ENCODE results near the gene KRTAP16-1.

The KRTAP16-1 gene

DNA sequence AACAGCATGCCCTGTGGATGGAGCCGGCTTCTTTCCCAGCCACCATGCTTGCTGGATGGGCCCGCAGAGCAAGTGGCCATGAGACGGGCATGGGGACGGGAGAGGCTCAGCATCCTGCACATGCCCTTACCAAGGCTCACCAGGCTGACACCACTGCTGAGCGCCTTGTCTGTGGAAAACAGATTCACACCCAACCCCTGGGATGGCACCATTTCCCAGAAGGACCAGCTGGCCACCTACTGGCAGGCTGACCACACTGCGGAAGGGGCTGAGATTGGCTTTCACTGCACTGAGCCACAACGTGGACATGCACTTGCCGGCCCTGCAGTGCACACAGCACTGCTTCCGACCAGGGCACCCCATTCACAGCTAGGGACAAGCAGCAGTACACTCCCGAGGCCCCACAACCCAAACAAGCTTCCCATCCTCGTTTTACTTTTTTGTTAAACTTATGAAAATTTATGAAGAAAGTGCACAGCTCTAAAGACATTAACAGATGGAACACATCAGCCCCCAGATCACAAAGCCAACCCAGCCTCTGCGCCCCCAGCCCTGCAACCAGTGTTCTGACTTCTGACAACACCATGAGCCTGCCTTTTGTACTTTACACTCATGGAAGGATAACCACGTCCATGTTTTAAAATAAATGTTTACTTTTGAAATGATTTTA lies 20.3 kb upstream of the KRTAP16-1 start:
- DNase-seq (ENCODE audit: low read depth in 2 of 2) = peak; percentile 16 to 20

DNA sequence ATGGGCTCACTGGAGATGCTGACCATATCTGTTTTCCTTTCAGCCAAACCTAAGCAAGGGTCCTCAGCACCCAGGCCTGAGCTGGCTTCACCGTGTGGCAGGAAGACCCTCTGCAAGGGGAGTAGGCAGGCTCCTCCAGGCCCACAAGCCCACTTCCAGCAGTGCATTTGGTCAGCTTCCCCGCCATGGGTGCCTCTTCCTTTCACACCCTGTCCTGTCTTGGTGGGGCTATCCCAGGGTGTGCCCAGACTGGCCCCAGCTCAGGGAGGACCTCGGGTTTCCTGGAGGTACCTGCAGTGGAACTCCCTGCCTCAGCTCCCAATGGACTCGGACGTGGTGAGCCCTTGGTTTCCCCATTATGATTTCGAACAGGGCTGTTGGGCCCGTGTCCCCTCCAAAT lies 19.1 kb upstream of the KRTAP16-1 start:
- no peak for DNase-seq (ENCODE audit: low read depth in 2 of 2)

DNA sequence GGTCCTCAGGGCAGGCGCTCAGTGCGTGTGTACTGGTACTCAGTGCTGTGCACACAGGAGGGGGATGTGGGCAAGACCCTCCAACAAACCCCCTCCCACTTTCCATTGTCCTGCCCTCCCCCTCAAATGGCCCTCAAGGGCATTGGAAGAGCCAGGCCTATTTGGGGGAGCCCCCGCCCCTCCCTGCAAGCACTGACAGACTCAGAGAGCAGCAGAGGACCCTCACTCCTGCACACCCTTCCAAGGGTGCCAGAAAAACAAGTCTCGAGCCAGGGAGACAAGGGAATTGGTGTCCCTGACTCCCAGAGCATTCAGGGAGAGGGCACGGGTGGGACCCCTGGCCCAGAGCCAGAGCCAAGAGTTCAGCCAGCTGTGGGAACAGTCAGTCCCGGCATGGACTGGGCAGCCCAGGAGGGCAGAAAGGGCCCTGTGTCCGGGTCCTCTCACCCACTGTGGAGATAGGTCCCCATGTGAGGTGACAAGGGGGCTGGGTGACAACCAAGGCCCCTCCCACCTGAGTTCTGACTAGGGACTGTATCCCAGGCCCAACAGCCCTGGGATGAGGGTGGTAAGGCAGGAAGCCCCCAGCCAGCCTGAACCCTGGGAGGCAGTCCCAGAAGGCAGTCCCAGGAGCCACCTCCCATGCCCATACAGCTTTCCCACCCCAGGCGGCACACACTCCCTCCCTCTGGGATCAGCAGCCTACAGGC lies 18.5 kb upstream of the KRTAP16-1 start:
- DNase-seq (ENCODE audit: low read depth in 2 of 2) = no peak

DNA sequence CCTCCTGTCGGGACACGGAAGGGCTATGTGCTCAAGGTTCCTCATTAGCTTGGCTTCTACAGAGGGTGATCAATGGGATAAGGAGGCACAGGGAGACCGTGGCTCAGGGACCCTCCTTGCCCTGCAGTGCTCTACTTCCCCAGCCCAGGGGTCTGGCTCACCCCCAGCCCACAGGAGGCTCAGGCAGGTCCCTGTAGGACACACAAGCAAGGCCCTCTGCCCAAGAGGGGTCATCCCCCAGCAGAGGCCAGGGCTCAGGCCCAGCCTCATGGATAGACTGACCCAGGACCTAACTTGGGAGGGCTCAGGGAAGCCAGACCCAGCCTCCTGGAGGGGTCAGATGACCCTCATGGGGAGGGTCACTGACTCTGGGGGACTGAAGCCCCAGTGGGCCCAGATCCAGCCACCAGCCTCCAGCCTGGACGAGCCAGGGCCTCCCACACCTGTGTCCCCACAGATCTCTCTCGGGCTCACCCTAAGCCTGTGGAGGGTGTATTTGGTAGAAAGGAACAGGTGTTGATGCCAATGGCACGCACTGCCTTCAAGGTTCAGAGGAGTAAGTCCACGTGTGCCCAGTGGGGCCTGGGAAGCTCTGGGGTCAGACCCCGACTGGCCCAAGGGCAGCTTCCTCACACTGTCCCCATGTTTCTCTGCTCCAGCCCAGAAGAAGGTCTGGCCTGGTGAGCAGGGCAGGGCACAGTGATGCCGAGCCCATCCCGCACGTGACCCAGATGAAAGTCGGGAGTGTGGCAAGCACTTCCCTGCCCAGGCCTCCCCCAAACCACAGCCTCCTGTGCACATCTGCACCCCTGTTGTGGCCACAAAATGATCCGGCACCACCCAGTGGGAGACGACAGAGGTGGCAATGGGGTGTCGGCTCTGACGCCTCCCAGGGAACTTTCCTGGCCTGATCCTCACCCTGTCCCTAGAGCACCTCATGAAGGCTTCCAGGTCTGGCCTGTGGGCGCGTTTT lies 17.4 kb upstream of the KRTAP16-1 start:
- no peak for DNase-seq (ENCODE audit: low read depth in 2 of 2)

DNA sequence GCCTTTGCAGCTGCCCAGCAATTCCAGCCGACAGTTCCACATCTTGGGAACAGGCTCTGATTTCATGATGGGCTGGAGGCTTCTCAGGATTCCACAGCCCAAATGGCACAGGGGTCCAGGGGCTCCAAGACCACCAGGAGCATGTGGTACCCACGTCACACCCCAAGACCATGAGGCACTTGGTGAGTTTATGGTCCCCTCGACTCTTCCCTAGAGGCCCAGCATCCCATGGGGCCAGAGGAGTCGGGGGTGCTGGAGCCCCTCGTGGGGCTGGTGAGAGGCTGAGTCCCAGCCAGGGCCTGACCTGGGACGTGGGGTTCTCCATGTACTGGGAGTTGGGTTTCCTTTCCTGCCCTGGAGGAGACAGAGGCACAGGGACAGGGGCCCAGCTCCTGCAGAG lies 16.5 kb upstream of the KRTAP16-1 start:
- DNase-seq (ENCODE audit: low read depth in 2 of 2) = no peak

DNA sequence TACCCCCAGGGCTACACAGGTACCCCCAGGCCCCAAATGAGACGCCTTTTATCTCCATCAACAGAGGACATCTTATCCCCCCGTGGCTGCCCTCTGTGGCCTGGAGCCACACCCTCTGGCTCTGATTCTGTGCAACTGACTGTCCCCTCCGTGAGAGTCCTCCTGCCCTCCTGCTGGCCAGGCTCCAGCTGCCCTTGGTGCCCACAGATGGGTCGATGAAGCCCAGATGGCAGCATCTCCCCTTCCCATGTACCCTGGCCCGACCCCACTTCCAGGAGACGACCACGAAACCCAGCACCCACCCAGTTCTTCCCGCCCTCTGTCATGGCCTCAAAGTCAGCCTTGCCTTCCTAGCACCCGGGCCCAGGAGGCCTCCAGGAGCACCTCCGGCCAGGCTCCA lies 16.0 kb upstream of the KRTAP16-1 start:
- no peak for DNase-seq (ENCODE audit: low read depth in 2 of 2)

DNA sequence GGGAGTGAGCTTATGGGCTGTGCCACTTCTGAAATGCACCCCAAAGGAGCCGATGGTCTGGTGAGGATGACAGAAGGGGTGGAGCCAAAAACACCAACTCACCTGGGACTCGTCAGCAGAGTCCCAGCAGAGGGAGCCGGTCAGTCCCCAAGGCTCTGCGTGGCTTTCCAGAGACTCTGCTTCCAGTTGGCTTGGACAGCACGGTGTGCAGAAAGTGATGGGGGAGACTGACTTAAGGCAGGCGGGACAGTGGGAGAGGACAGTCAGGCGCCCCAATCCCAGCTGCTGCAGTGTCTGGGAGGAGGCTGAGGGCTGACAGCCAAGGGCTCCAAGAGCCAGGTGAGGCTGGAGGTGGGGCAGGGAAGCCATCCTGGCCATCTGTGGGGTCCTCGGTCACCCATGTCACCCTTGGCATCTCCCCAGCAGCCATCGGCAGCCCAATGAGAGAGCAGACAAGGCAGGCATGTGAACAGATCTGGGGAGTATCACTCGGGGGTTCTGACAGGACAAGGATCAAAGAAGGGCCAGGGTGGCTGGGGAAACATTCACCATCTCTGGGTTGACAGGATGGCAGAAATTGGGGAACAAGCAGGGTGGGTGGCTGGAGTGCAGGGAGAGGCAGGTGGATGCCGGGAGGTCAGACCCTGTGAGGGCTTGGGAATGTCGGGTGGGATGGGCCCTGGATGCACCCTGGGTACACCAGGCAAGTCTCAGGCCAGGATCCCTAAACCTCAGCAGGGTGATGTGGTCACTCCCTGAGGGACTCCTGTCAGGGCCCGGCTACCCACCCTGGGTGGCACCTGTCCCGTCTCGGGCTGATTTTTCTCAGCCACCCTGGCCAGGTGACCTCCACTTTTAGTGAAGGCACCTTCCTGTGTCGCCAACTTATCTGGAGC lies 15.3 kb upstream of the KRTAP16-1 start:
- DNase-seq (ENCODE audit: low read depth in 2 of 2) = no peak

DNA sequence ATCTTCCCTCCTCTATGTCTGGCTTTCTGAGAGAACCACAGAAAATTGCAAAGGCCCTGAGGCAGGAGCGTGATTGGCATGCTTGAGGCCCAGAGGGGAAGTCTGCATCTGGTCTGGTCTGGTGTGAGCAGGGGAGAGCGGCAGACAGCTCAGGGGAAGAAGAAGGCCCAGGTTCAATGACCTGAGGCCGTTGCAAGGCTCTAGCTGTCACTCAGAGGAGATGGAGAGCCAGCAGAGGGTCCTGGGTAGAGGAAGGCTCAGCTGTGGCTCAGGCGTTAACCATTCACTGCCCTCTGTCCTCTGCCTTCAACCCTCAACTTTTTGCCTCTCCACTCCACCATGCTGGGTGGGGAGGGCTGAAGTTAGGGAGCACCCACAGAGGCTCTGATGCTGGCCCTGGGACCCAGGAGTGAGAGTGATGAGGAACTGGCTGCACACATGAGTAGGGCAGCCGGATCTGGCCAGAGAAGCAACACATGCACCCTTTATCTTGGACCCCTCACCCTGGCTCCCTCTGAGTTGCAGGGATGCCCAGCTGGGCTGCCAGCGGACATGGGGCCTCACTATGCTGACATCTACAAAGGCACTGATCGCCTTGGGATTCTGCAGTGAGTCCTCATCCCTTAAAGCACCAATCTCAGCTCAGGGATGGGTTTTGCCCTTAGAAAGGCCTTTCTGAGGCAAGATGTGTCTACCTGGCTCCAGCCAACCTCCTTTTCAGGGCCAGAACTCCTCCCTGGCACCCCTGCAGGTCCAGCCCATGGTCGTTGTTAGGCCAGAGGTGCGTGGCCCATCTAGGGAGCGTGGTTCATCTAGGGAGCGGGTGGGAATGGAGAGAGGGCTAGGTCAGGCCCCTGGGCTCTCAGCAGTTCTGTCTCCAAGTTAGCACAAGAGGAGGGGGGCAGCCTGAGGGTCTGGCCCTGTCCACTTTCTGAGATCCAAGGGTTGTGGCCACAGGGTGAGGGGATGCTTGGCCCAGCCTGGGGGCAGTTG lies 14.1 kb upstream of the KRTAP16-1 start:
- no peak for DNase-seq (ENCODE audit: low read depth in 2 of 2)

DNA sequence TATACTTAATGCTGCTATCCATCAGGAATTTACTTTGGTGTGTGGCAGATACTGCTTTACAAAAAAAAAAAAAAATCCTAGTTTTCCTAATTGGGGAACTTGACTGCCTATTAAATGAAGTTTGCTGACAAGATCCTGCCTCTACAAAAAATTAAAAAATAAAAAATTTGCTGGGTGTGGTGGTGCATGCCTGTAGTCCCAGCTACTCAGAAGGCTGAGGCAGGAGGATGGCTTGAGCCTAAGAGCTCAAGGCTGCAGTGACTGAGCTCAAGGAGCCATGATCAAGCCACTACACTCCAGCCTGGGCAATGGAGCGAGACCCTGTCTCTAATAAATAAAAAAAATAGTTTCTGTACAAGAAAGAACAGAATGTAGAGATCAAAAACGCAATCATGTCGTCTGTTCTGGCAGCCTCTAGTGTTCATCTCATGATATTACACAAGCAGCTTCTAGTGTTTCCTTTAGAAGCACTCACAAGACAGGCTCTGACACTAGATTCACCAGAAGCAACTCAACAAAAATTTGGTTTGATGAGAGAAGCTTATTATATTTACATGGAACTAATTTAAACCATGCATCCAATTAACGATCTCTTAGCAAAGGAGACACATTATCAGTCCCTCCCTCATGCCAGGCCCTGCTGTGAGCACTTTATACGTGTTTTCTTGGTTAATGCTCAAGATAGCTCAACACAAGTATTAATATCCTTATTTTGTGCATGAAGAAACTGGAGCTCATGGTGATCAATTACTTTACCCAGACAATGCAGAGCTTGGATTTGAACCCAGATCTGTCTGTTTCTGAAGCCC lies 13.2 kb upstream of the KRTAP16-1 start:
- peak; percentile 63 to 66 for DNase-seq (ENCODE audit: low read depth in 2 of 2)

DNA sequence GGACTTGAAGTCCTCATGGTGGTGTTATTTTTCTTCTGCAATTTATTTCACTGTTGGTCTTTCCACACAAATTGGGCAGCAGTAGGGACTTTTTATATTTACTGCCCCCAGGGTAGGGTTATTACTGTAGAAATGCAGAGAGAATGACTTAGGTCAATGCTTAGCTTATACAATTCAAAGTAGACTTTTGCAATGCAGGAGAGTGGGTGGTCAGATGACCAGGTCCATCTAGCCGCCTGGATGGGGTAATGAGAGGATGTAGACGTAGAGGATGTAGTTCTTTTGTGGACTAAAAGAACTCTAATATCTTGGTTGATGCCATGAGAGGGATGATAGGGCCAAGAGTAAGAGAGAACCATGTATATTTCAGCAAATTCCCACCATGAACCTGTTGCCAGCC lies 9.1 kb upstream of the KRTAP16-1 start:
- DNase-seq (ENCODE audit: low read depth in 2 of 2) = no peak

DNA sequence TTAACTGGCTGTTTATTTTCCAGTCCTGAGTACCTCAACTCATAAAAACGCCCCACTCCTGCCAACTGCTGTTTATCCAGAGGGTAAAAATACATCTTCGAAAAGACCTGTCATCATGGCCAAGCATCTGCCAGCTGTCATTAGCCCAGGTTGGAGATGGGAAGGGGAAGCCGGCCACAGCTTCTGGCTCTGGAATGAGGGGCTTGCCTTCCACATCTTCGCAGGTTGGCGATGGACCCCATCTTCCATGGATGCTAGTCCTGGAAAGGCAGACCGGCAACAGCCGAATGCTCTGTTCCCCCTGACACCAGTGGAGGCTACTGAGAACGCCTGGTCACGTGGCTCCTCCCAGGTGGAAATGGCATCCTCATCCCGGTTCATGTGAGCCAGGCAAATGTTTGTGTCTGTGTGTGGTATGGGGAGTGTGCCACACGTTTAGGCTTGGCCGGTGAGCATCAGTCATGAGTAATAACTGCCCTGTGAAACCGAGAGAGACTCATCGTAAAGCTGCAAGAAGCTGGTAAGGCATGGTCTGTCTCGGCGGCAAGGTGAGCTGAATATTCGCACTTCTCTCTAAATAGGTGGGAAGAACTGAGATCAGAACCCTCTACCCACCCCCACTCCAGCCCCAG lies 6.8 kb upstream of the KRTAP16-1 start:
- no peak for DNase-seq (ENCODE audit: low read depth in 2 of 2)

DNA sequence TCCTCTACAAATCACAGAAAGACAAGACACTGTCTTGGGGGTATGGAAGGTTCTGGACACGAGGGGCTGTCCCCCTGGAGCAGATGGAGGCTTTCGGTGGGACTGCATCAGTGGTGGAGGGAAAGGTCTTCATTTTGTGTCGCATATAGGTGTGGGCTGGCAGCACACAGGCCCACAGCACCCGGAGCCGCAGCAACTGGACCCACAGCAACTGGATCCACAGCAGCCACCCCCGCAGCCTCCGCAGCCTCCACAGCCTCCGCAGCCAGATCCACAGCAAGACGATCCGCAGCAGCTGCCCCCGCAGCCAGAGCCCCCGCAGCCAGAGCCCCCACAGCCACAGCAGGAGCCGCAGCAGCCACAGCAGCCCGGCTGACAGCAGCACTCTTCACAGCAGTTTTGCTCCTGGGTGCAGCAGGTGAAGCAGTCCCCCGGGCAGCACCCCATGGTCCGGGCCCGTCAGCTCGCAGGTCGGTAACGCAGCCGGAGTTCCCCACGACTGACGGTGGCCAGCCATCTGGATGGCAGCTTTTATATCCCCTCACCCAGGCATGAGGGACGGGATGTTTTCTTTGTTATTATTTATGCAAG lies 6.2 kb upstream of the KRTAP16-1 start, which contains the start of gene KRTAP17-1:
Gene KRTAP17-1, minus strand, starts transcription at position 507 of the 591 bp plus-strand sequence. Its CDS starts 60 bp downstream, at position 447.
- DNase-seq (ENCODE audit: low read depth in 2 of 2) = no peak

DNA sequence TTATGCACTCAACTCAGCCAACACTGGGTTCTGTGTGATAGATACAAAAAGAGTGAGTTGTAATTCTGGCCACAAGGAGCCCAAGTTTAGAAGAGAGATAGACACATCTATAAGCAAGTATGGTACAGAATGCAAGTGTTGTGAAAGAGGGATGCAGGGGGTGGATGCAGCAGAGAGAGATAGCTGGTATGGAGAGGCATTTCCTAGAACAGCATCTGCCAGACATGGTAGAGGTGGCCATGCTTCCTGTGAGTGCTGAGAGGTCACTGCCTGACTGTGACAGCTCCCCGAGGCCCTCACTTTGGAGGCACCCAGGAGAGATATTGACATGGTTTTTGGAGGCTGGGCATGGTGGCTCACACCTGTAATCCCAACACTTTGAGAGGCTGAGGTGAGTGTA lies 2.0 kb upstream of the KRTAP16-1 start:
- no peak for DNase-seq (ENCODE audit: low read depth in 2 of 2)

DNA sequence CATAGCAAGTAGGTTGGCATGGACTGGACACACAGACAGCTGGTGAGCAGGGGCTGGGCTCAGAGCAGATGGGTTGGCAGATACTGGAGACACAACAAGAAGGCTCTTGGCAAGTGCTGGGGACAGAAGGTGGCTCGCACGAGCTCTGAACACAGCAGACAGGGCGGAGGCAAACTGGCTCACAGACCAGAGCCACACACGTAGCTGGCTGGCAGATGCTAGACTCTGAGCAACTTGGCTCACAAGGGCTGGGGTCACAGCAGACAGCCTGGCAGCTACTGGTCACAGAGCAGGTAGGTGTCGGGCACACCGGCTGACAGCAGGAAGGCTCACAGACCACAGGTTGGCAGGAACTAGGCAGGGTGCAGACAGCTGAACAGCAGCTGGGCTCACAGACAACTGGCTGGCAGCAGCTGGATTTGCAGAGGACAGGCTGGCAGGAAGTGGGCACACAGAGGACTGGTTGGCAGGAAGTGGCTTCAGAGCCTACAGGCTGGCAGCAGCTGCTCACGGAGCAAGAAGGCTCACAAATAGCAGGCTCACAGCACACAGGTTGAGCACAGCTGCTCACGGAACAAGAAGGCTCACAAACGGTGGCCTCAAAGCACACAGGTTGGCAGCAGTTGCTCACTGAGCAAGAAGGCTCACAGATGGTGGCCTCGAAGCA lies 725 bp downstream of the KRTAP16-1 start:
- DNase-seq (ENCODE audit: low read depth in 2 of 2) = no peak

DNA sequence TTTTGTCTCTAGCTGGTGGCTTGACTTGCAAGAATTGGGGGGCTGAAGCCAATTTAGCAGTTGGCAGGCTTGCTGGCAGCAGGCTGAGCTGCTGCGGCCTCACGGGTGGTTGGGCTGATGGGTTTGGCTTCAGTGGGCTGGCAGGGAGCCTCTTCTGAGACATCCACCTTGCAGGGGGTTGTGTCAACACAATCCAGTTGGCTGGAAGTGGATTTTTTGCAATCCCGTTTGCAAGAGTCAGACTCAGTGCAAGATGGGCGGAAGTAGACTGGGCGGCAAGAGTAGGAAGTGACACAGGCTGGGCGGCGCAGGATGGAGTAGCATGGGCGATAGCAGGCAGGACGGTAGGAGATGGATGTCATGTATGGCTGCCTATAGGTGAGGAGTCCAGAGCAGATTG lies 1.5 kb downstream of the KRTAP16-1 start:
- no peak for DNase-seq (ENCODE audit: low read depth in 2 of 2)

DNA sequence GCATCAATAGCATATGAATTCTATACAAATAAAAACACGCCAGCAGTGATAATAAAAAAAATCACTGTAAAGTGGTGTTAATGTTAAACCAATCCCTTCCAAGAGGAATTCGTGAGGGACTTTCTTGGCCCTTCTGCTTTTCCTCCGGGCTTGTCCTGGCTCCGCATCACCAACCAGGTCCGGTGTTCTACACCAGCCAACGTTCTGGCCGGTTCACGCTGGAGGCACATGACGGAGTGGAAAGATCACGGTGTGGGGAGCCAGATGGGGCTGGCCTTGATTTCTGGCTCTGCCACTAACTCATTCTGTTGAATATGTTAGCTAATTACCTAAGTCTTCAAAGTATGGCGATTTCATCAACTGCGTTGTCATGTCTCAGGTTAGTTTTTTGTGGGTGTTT lies 5.0 kb downstream of the KRTAP16-1 start:
- DNase-seq (ENCODE audit: low read depth in 2 of 2) = no peak

DNA sequence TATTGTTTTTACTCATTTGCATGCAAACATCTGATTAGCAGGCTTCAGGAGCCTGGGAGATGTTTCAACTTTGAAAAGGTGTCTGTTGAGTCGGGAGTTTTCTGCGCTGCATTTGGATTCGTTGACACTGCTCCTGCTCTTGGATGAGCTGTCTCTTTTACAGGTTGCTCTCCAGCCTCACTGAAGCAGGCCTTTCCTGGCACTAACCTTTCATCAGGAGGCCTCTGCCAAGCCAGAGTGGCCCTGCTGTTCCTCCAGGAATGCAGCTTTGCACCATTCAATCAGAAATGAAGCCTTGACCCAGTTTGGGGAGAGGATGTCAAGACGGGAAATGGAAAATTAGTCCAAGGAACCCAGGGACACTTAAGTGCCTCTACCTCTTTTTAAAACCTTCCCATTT lies 6.1 kb downstream of the KRTAP16-1 start:
- DNase-seq (ENCODE audit: low read depth in 2 of 2) = no peak
